Non-pigmented ciliary epithelial cell (primary cell): ENCODE measurements around the gene RTL1.

ENCODE experiments used
- DNase-seq: peaks from one replicate; pipeline ENCODE4 v3.0.0-alpha.2; 2010; ENCODE audit warnings: low read depth

RTL1 gene

DNA sequence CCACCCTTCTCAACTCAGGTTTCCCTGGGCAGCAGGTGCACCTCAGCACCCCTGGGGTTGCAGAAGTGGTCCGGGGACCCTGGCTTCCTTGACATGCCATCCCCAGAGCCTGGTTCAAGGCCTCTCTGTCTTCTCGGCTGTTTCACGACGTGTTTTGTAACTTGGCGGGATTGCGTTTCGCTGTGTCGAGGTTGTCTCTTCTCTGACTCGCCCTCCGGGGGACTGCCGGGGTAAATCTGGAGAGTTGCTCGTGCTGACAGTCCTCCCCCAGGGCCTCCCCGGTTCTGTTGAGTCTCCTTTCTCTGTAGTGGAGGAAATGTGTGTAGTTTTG, 52.0 kb downstream of the RTL1 start:
- DNase-seq: no peak

DNA sequence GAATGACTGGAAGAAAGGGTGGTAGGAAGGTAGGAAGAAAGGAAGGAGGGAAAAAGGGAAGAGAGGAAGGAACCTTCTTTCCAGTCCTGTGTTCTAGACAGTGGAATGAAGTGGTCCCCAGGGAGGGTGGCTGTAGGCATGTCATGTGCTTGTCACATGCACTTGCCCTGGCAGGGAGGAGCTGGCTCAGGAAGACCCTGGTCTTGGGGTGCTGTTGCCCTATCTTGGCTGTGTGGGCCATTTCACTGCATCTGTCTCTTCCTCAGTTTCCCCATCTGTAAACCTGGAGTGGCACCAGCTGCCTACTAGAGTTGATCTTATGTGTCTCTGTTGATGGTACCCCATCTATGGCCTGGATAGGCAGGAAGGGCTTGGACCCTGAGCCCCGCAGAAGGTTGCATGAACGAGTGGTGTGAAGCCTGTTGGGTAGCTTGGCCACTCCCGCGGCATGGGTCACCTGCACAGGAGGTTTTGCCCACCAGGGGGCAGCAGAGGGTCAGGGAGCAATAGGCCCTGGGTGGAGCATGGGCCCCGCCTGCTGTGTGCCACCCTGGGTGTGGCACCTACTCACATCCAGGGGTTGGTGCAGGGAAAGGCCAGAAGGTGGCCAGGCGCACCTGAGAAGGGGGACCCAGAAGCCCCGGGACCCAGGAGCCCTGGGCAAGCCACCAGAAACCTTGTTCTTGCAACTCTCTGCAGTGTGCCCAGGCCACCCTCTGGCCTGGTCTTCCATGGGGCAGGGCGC, 52.5 kb downstream of the RTL1 start:
- no peak for DNase-seq

DNA sequence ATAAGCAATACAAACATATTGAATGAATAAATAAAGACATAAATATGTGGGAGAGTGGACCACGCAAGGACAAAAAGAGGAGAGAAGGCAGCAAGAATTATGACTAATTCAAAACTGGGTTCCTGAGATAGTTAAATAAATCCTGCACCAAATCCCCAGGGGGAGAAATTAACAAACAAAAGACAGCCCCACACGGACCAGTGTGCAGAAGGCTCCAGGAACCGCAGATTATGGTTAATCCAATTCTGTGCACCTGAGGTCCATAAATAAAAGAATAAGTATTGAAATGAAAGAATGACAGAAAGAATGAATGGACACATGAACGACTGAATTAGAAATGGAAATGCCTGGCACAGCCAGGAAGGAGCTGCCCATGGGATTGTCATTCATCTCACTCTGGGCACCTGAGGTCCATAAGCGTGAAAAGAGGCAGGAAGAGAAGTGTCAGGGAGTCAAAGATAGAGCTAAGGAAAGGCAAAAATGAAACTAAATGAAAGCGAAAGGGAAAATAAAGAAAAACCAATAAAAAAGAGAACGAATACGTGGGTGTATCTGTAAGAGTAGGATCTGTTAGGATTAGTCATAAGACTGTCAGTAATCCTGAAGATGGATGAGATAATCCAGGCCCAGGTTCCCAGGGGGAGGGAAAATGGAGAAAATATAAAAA, 54.3 kb downstream of the RTL1 start:
- DNase-seq: no peak

DNA sequence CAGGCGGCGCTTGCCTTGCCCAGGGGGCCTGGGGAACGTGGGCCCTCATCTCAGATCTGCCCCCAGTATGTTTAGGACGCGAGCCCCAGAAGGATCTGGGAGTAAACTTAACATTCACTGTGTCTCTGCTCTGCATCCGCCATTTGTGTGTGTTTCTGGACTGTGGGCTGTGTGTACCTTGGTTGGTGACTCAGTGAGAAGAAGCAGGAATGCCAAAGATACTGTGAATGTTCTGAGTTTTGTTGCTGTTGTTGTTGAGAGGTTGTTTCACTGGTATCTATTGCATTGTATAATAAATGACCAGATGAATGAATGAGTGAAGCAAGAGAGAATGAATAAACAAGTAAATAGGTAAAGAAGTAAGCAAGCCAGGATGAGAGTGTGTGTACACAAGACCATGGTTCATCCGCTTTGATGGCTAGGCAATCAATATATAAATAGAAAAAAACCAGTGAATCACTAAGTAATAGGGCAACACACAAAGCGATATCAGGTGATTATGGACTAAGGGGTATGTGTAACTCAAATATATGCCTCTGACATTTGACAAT, 57.1 kb downstream of the RTL1 start:
- DNase-seq: no peak

DNA sequence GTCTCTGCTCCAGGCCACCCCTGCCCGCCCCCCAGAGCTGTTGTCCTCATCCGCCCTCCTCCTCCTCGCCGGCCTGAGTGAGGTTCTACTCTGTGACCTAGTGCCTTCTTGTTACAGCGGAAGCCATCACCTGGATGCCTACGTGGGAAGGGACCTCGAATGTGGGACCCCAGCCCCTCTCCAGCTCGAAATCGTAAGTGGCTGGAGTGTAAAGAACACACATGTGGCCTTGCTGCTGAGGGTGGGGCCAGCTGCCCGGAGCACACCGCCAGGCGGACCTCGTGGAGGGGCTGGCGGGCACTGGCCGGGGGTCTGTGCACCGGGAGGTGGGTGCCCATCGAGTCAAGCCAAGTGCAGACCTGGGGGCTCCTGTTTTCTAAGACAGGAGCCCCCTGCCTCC, 58.2 kb downstream of the RTL1 start:
- DNase-seq: no peak

DNA sequence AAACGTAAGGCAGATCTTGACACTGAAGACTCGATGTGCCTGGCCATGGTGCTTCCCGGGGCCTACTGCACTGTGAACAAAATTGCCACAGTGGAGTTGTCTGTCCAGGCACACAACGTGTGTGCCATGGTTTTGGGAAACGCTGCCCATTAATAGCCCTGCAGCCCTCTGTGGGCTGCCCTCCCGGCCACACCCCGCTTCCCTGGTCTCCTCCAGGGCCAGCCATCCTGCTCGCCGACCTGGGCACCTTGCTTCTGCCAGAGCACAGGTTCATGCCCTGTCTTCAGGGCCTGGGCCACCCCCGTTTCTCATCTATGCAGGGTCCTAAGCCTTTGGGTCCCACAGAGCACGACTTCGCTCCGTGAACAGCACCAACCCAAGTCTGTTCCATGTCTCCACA, 58.7 kb downstream of the RTL1 start:
- DNase-seq: no peak

DNA sequence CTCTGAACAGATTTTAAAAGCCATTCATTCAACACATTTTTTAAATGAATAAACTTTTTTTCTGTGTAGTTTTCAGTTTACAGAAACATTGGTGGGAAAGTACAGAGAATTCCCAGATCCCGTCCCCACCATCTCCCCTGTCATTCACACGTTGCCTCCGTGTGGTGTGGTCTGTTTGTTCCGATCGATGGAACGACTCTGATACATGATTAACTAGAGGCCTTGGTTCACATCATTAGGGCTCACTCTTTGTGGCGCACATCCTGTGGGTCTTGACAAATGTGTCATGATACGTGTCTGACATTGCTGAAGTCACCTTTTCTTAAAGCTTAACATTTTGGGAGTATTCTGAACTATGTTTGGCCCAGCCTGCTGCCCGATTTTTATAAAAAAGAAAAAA, 59.1 kb downstream of the RTL1 start:
- no peak for DNase-seq

DNA sequence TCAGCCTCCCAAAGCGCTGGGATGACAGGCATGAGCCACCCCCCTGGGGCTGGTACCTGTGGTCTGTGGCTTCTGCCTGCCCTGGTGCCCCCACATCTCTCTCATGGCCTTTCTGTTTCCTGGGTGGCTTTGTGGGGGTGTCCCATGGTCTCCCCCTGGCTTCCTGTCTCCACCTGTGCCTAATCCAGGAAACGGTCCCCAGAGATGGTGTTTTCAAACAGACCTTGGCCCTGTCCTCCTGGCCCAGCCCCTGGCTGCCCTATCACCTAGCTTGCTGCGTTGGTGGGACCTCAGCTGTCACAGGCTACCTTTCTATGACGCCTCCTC, 59.5 kb downstream of the RTL1 start:
- no peak for DNase-seq

DNA sequence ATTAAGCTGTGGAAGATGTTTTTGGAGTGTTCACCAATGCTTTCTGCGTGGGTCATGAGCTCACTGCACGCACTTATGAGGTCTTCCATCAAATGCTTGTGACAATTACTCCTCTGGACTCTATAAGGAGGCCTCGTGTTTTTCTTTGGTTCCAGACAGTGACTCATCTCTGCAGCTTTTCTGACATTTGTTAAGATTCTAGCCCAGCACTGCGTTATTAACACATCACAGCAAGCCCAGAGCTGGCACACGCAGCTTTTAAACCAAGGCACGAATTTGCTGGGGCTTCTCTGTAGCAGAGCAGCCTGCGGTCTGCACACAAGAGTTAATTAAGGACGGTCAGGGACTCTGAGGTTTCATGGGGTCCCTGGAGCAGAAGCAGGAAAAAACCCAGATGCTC, 60.7 kb downstream of the RTL1 start:
- peak; percentile 60 for DNase-seq

DNA sequence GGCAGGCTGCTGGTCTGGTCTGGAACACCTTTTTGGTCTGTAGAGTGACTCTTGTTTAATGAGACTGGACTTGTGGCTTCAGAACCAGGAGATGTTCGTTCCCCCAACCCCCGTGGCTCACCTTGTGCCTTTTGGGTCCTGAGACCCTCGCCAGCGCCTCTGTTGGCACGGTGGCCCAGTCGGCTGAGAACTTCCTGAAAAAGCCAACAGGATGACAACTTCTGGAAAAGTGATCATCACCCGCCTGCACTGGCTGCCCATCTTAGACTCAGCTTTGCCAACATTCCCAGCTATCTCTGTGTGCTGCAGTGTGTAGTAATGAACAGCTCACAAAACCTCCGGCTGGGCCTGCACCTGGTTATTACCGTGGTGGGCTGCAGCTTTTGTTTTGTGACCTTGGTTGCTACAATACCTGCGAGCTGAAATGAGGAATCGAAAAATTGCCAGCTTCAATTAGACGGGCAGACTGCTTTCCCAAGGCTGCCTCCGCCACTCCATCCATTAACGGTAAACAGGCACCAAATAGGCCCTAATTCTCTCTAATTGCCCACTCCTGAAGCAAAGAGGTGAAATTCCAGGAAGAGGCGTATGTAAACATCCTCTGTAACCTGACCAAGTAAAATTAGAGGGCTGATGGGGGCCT, 61.6 kb downstream of the RTL1 start:
- DNase-seq: no peak

DNA sequence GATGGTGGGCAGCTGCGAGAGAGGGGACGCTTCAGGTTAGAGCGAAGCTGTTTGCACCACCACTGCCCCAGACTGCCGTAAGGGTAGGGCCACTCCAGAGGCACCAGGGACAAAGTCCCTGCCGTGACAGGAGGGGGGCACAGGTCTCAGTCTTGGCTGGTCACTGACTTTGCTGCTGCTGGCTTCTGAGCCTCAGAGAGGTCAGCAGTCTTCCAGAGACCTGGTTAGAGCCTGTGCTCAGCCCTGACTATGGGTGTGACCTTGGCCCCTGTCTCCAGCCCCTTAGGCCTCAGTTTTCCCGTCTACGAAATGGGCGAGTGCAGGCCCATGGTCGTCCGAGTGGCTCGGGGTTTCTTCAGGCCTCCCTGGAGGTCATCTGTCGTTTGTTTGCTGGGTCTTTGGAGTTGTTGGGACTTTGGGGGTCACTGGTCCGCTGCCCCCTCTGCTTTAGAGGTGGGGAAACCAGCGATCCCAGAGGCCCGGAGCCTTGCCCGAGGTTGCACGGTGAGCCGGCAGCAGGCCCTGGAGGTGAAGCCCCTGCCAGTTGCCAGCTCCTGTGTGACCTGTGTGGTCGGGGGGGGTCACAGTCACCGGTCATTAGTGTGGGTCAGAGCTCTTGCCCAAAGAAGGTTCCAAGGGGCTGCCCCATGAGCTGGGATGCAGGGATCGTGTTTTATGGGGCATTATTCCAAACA, 62.3 kb downstream of the RTL1 start:
- no peak for DNase-seq

DNA sequence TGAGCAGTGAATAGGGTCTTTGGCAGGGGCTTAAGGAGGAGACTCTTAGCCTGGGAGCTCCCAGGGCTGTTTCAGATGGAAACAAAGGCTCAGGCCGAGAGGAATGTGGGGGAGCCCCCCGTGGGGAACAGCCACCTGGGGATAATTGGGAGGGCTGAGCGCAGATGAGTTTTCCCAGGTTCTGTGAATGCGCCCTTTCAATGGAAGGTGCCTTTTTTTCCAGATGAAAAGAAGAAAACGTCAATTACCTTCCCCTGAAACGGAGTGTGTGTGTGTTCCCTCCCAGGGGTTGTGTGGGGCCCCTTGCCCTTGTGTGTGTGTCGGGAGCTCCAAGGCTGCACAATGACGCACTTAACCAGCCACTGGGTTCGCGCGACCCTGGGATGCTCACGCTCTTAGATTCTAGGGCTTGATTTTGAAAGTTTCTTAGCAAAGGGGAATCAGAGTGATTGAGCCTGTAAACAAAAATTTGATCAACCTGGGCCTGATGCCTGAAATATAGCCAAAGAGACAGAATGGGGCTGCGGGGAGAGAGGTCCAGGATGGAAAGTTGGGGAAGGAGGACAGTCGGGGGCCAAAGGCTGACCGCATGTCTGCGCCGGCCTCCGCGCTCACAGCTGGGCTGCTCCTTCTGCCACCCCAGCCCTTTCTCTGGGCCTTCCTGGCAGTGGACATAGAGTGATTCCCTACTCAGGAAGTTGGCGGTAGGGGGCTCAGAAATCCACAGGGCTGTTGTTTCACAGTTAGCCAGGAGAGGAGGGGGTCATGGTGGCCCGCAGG, 63.0 kb downstream of the RTL1 start:
- no peak for DNase-seq

DNA sequence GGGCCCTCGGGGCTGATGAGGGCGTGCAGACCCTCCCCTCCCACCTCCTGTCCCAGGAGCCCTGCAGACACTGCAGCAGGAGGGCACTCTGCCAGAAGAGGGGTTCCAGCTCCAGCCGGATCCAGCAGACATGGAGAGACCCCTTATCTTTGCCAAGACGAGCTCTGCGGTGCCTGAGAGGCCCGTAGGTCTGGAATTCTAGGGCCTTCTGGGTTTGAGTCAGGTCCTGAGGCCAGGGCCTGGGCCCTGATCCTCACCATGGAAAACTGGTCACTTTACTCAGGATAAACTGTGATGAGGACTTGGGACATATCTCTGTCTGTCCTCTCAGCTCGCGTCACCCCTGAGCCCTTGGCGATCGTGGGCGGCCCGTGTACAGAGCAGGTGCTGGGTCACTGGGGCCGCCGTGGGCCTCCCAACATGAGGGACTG, 63.8 kb downstream of the RTL1 start:
- no peak for DNase-seq

DNA sequence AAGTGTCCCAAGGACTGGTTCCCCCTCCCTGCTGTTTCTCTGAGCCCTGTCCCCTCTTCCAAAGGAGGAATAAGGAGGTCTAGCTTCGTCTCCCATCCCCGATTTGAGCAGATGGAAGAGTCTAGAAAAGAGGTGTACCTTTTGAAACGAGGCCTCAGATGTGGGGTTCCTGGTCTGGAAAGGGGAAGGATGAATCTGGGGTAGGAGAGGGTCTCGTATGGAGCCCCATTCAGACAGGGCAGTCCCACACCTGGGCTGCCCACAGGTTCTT, 64.3 kb downstream of the RTL1 start:
- no peak for DNase-seq

DNA sequence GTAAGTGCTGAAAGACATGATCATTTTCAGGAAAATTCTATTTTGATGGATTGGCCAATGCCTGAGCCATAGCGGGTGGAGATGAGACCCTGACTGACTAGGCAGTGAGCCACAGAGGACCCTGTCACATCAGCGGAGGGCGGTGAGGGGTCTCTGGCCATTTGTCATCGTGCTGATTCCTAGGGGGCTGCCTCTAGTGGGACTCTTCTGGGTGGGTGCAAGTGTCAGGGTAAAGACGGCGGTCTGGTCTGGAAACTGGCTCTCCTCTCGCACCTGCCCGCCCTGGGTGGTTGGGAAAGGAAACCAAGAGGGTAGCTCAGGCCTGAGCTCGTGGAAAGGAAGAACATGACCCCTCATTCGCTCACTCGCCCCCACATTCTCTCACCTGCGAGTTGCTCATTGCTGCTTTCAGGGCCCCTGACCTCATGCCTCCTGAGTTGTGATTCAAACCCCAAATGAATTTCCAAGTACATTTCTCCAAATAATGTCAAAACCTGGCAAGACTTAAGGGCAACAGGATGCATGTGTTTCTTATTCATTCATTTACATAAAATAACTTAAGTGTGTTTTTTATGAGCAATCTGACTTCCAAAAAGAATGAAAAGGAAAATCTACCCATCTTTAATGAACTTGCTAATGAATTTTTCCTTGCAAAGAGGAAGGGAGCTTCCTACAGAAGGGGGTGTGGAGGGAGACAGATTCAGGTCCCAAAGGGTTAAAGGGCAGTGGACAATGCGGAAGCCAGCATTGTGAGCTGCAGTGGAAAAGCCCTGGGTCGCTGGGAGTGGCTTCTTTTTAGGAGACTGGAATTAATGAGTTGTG, 64.8 kb downstream of the RTL1 start:
- no peak for DNase-seq

DNA sequence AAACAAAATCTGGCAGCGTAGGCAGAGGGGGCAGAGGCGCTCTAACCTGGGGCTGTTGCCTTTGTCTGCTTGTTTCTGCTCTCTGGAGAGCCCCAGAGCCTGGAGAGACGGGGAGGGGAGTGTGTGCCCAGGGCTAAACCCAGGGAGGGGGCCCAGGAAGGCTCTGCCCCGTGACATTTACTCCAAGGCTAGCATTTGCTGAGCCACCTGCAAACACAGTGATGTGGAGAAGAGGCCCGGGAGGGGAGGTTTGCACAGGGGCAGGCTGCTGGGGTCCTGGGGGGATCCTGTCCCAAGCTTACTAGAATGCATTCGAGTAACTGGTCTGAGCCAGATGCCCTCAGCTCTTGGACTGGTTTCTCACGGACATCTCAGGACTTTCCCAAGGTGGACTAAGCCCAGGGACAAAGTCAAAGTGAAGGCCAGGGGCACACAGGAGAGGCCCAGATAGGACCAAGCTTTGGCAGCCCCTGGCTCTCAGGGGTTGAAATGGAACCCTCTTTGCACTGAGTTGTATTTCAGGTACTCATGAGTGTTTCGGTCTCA, 65.6 kb downstream of the RTL1 start:
- no peak for DNase-seq

DNA sequence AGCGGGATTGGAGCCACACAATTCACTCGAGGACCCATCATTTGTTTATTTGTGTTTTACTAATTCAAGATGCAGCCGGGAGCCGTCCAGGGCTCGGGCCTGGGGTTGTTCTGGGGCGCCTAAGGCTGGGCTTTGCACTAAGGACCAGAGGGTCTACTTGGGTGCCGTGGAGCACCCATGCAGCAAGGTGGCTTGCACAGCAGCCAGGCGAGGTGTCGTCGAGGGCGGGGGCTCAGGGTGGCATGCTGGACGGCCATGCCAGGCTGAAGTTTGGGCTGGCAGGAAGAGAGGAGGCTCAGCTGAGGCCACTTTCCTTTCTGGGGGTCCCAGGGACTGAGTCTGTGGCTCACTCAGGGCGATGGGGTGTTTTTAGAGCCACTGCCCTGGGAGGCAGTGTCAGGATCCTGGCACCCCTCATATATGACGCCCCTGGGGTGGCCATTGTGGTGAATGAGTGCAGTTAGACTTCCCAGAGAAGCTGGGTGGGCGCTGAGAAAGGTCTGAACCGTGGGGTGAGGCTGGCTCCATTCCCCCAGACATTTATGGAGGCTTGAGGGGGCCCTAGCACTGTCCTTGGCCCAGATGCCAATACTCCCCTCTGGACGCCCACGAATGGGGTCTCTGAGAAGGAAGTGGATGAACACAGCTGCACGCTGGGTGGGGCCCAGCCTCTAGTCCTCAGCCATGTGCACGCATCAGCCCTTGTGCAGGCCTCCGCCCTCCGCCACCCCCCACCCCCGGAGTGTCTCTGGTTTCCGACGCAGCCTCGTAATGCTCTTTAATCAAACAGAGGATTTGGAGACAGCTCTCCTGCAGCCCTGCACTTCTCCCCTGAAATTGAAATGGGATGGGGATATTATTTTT, 66.3 kb downstream of the RTL1 start:
- no peak for DNase-seq

DNA sequence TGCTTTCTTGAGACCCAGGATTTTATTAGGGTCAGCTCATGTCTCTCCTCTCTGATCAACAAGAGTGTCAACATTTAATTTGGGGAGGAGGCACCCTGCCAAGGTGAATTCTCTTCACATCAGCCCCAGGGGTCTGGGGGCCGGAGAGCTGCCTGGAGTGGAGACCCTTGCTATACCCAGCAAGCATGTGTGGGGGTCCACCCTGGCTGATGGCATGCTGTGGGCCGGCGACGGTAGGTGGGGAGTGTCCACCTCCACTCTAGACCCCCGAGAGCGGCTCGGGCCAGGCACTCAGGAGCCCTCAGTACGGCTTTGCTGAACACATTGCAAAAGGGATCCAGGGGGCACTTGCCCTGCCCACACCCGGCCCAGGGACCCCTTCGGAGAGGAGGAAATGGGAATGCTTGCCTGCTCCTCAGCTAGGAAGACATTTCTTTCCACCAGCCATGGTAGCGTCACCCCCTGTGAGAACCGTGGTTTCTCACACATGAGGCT, 67.2 kb downstream of the RTL1 start:
- DNase-seq: no peak

DNA sequence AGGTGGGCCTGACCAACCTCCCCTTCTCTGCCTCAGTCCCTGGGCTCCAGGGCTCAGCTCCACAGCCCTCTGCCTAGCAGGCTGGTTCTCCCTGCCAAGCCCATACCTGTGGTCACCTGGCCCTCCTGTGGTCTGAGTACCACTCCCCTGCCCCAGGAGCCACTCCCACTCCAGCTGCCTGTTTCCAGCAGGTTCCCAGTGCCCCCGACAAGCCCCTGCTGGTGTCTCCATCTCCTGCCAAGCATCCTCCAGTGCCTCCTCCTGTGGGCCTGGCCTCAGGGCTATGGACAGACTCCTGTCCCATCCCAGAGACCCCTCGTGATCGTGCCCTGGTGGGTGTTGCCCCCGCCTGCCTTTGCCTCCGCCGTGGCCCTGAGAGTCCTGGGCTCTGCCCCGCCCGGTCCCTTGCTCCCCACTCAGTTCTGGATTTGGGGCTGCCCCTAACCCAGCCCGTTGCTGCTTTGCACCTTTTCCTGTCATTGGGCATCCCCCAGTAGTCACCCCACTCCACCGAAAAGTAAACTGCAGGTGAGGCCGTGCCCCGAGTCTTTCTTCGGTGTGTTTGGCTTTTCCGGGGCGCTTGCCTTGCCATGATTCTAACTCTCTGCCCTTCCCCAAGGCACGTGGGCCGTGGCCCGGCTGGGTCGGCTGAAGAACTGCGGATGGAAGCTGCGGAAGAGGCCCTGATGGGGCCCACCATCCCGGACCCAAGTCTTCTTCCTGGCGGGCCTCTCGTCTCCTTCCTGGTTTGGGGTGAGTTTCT, 67.8 kb downstream of the RTL1 start:
- no peak for DNase-seq
